GM18505 (cell line): ENCODE results near the gene CLCN3.
A peak's percentile ranks its signal among the peaks of the same experiment; 100 is the strongest.
"Not testable (repeated sequence)": the region's sequence is repeated elsewhere in the genome, so short reads cannot be mapped to it uniquely, and the experiment has no call there.

Source experiments
- ATAC-seq: cut with Tn5 transposase; IDR thresholded peaks from one replicate; pipeline ENCODE4 v1.9.1; 2021; ENCODE audit not compliant: unreplicated experiment
- POLR2A ChIP-seq: IDR thresholded peaks from 4 replicates; pipeline ENCODE4 v1.6.1; 2011; ENCODE audit warnings: borderline replicate concordance; ENCODE audit not compliant: insufficient read depth, insufficient read length; ENCODE audit errors: extremely low read depth

Gene CLCN3

GRCh38 chr4:169619958-169620879 is at the start of gene CLCN3:
Gene CLCN3, plus strand, starts transcription at chr4:169620578. Its CDS starts 15,351 bp downstream, at chr4:169635929.
- ATAC-seq = peak; percentile 96
- TF ChIP-seq POLR2A = peak; percentile 97

DNA sequence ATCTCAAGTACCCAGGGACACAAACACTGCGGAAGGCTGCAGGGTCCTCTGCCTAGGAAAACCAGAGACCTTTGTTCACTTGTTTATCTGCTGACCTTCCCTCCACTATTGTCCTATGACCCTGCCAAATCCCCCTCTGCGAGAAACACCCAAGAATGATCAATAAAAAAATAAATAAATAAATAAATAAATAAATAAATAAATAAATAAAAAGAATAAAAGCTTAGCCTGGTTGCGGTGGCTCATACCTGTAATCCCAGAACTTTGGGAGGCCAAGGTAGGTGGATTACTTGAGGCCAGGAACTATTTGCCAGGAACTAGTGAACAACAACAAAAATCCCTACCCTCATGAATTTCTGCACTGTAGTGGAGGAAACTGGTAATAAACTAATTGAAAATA is 49.4 kb upstream of the CLCN3 start:
- not testable (repeated sequence) for ATAC-seq

GRCh38 chr4:169571435-169571834 is 48.9 kb upstream of the CLCN3 start:
- ATAC-seq = no peak

DNA sequence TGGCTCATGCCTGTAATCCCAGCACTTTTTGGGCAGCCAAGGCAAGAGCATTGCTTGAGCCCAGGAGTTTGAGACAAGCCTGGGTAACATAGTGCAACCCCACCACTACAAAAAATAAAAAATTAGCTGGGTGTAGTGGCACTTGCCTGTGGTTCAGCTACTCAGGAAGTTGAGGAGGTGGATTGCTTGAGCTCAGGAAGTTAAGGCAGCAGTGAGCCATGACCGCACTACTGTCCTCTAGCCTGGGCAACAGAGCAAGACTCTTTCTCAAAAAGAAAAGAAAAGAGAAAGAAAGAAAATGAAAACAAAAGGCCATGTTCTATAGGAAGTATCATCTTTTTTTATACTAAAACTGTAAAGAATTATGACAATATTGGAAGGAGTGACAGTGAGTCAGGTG is 46.5 kb upstream of the CLCN3 start:
- TF ChIP-seq POLR2A = no peak
- peak; percentile 68 for ATAC-seq

More at GRCh38 chr4:169571435-169571834, 48.9 kb upstream of the CLCN3 start:
- TF ChIP-seq POLR2A = no peak

- no peak for TF ChIP-seq POLR2A
- peak; percentile 93 for ATAC-seq
Observed at GRCh38 chr4:169582203-169582602, 38.2 kb upstream of the CLCN3 start.

DNA sequence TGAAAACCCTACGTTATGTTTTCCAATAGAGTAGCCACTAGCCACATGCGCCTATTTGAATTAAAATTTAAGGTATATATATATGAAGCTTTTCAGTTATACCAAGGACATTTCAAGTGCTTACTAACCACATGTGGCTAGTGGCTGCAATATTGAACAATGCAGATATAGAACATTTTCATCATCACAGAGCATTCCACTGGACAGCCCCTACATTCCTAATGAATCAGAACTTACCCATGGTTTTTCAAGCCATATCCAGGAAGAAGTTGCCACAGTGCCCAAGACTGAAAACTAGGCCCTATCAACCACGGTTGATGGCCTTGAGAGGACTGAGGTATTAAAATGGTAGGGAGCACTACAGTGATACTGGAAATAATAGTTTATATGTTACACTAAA is 37.7 kb upstream of the CLCN3 start:
- TF ChIP-seq POLR2A = no peak
- ATAC-seq = no peak

GRCh38 chr4:169583563-169583962 is 36.8 kb upstream of the CLCN3 start:
- no peak for TF ChIP-seq POLR2A
- no peak for ATAC-seq

GRCh38 chr4:169593050-169593560 is 27.3 kb upstream of the CLCN3 start:
- no peak for TF ChIP-seq POLR2A

GRCh38 chr4:169594560-169595195 is 25.7 kb upstream of the CLCN3 start:
- no peak for TF ChIP-seq POLR2A
- no peak for ATAC-seq

More at GRCh38 chr4:169593050-169593560, 27.3 kb upstream of the CLCN3 start:
- no peak for ATAC-seq

DNA sequence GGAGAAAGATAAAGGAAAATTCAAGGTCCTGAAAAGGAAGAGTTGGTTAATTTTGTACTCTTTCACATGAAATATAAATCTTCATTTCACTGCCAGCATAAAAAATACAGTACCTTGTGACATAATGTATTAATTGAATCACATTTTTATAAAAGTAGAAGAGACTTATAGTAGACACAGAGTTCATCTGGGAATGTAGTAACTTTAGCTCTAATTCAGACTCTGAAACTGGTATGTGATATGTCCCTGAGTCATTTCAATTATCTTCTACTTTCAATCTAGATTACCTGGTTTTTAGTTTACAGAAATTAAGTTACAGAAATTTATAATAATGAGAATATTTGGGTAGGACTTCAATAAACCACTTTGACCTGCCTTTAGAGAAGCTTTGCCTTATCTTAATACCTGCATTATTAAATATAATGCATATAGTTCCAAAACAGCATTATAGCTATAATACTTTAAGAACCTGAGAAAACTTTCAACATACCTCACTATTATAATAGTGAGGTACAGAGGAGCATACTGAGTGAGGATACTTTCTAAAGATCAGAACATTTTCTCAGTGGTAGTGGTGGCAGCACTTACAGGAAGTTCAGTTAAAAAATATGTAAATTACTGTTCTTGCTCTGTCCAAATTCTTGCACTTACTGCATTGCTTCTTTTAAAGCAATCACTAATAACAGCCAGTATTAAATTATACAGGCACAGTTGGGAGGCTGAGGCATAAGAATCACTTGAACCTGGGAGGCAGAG is 19.2 kb upstream of the CLCN3 start:
- peak; percentile 45 for ATAC-seq
- TF ChIP-seq POLR2A = no peak

DNA sequence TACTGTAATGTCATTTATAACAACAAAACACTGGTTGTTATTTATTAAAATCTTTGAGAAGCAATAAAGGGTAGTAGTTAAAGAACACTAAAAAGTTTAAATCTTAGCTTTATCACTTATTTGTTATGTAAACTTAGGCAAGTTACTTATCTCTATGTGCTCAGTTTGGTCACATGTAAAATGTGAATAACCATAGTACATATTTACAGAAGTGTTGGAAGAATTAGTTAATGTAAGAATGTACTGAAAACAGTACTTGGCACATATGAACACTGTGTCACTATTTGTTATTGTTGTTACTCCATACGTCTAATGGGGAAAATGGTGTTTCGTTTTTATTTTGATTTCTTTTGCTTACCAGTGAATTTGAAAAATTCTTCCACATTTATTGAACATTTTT is 17.1 kb upstream of the CLCN3 start:
- no peak for ATAC-seq
- no peak for TF ChIP-seq POLR2A

GRCh38 chr4:169604131-169604900 is 16.1 kb upstream of the CLCN3 start:
- peak; percentile 84 for ATAC-seq
- no peak for TF ChIP-seq POLR2A
